ENCODE measurements around the gene LDLRAP1. TPM values are rescaled to one million over a fixed set of nuclear protein-coding genes. Genes with fewer than 3 reads are reported as not detected.
A peak's percentile ranks its signal among the peaks of the same experiment; 100 is the strongest.

The LDLRAP1 gene
- total and polyA plus RNA-seq, 2 of the 4 experiments (the other 2 are of a cell fraction), result 4.5 to 14.4 TPM

DNA sequence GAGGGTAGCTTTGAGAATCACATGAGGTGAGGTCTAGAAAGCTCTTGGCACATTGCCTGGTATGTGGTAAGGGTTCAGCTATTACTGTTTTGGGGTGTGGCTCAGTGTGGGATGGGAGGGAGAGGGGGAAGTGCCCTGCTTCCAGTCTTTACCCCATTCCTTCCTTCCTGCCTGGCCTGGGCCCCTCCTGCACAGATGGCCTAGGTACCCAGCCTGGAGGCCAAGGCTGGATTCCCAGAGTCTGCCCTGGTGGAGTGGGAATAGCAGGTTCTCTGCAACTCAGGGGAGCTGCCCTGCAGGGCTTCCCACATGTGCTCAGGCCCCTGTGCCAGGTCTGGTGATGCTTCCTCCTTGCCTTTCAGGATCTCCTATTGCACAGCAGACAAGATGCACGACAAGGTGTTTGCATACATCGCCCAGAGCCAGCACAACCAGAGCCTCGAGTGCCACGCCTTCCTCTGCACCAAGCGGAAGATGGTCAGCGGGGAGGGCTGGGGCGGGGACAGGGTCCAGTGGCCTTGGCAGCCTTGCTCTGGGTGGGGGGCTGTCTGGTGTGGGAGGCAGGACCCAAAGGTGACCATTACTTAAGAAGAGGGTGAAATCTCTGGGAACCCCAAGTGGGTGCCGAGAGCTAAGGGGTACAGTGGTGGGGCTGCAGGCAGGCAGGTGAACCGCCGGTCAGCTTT is 13.5 kb downstream of the LDLRAP1 start:
- Histone ChIP-seq H3K4me2 (ENCODE audit: low read depth, low read length) (no peak overlapping the region), H3K18ac (ENCODE audit: low read depth, low read length) (no peak overlapping the region), H3K23ac (ENCODE audit: low read depth, low read length) (no peak overlapping the region; the same call in 1 of the 2 replicates), H3K4me3 (ENCODE audit: insufficient read depth, low read depth, low read length) (no peak overlapping the region), H3K4ac (ENCODE audit: low read depth, low read length) (no peak overlapping the region), H3K36me3 (ENCODE audit: control insufficient read depth, insufficient read depth, low read length) (peaks cover 16% of the 10 kb centered on the region; the same call in 1 of the 2 replicates), H3K79me1 (ENCODE audit: low read depth in 1 of 2, low read length in 2 of 2) (peaks cover under 1 to 37% of the 10 kb centered on the region in 2 experiments; a peak in 3 of 4 replicates), H4K5ac (ENCODE audit: low read depth, low read length) (no peak overlapping the region), H4K8ac (ENCODE audit: low read depth in 2 of 2, low read length in 2 of 2) (no peak overlapping the region), H2BK20ac (ENCODE audit: low read depth, low read length) (no peak overlapping the region), H2AK5ac (ENCODE audit: low read depth, low read length) (no peak overlapping the region; the same call in none of the 2 replicates), H2AK9ac (replicated peaks; ENCODE audit: low read depth, low read length, poor library complexity) (peak overlapping the region; percentile 6), H4K20me1 (ENCODE audit: insufficient read depth, low read length) (peaks cover 12% of the 10 kb centered on the region; the same call in 1 of the 2 replicates), H2BK5ac (ENCODE audit: low read depth, low read length, poor library complexity, severe bottlenecking) (no peak overlapping the region), H2BK120ac (ENCODE audit: low read depth, low read length) (no peak overlapping the region), H4K91ac (ENCODE audit: insufficient read depth, low read depth, low read length) (no peak overlapping the region), H2AFZ (replicated peaks; ENCODE audit: low read length, poor library complexity) (no peak overlapping the region), H3K9me1 (ENCODE audit: insufficient read depth, low read length) (peaks cover 13% of the 10 kb centered on the region; the same call in 1 of the 2 replicates), H3K9me3 (ENCODE audit: control insufficient read depth, insufficient read depth, low read length) (no peaks in the 10 kb centered on the region), H3K27me3 (ENCODE audit: control insufficient read depth, insufficient read depth, low read length) (no peaks in the 10 kb centered on the region), H3K4me1 (ENCODE audit: control insufficient read depth, insufficient read depth, low read length) (peaks cover 9% of the 10 kb centered on the region; the same call in 1 of the 2 replicates), H2BK15ac (ENCODE audit: low read depth, low read length) (no peak overlapping the region), H3K14ac (replicated peaks; ENCODE audit: low read depth, low read length) (no peak overlapping the region), H3K56ac (ENCODE audit: extremely low read depth, insufficient read depth, low read length) (no peak overlapping the region), H3K27ac (ENCODE audit: insufficient read depth, low read length) (no peak overlapping the region), H3K9ac (ENCODE audit: low read depth, low read length) (no peak overlapping the region)
- DNase-seq (peak; percentile 41), ATAC-seq (ENCODE audit: low read depth) (peak; percentile 68)
- CTCF ChIA-PET, result interaction anchor here (0.6 to 1.2 kb wide), 2 partner anchors 16 to 335 kb away, joined by 3 to 4 read pairs; no protein-coding TSS in a partner anchor
- WGBS, 2 experiments (ENCODE audit: extremely low coverage in 2 of 2, insufficient read length in 1 of 2), result 94% methylated on average over 5 of the region's 10 CpGs; no CpG with 5 or more reads in 1 of the 2 experiments
- POLR2A ChIA-PET (ENCODE audit: unreplicated experiment), result no interaction called here
- in situ Hi-C loops (cut with MboI; ENCODE audit: low sequenced_read_pairs), result no loop called here
- no TSS peak for BruUV-seq (replicated peaks)
- intact Hi-C loops (cut with micrococcal nuclease), result no loop called here
- dilution Hi-C loops (cut with HindIII; ENCODE audit: low sequenced_read_pairs, unreplicated experiment), result no loop called here
- no peak for TF ChIP-seq MAZ (IDR thresholded peaks at IDR 0.05; ENCODE audit: borderline replicate concordance, low read depth, low read length)
- no peak for TF ChIP-seq POLR2A (IDR thresholded peaks at IDR 0.05; ENCODE audit: low read depth, low read length)
- TF ChIP-seq RAD21 (IDR thresholded peaks at IDR 0.05; ENCODE audit: low read length), result no peak
- TF ChIP-seq SMC3 (IDR thresholded peaks at IDR 0.05; ENCODE audit: low read depth, low read length), result no peak
- TF ChIP-seq NFE2L2 (IDR thresholded peaks at IDR 0.05; ENCODE audit: low read depth, low read length), result no peak
- no peak for TF ChIP-seq BHLHE40 (IDR thresholded peaks at IDR 0.05; ENCODE audit: low read depth, low read length)
- no peak for TF ChIP-seq CEBPB (IDR thresholded peaks at IDR 0.05; ENCODE audit: low read depth, low read length)
- no peak for TF ChIP-seq MXI1 (IDR thresholded peaks at IDR 0.05; ENCODE audit: borderline replicate concordance, low read depth, low read length)
- no peak for TF ChIP-seq RCOR1 (IDR thresholded peaks at IDR 0.05; ENCODE audit: insufficient replicate concordance, low read length)
- TF ChIP-seq CTCF (conservative IDR thresholded peaks at IDR 0.05; ENCODE audit: low read depth, low read length), result no peak
- TF ChIP-seq, protein P1, sequence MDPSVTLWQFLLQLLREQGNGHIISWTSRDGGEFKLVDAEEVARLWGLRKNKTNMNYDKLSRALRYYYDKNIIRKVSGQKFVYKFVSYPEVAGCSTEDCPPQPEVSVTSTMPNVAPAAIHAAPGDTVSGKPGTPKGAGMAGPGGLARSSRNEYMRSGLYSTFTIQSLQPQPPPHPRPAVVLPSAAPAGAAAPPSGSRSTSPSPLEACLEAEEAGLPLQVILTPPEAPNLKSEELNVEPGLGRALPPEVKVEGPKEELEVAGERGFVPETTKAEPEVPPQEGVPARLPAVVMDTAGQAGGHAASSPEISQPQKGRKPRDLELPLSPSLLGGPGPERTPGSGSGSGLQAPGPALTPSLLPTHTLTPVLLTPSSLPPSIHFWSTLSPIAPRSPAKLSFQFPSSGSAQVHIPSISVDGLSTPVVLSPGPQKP (IDR thresholded peaks at IDR 0.05; ENCODE audit: borderline replicate concordance, low read depth, low read length), result no peak
- no peak for TF ChIP-seq CHD1 (IDR thresholded peaks at IDR 0.05; ENCODE audit: low read depth, low read length)
- TF ChIP-seq MAFK (IDR thresholded peaks at IDR 0.05; ENCODE audit: low read depth, low read length), result no peak
- no peak for TF ChIP-seq USF2 (IDR thresholded peaks at IDR 0.05; ENCODE audit: low read depth, low read length)
- TF ChIP-seq FOS (IDR thresholded peaks at IDR 0.05; ENCODE audit: low read depth, low read length), result no peak
